ENCODE measurements around the gene APOC1.
A peak's percentile ranks its signal among the peaks of the same experiment; 100 is the strongest.
"Not testable (repeated sequence)": the region's sequence is repeated elsewhere in the genome, so short reads cannot be mapped to it uniquely, and the experiment has no call there.

APOC1 gene

DNA sequence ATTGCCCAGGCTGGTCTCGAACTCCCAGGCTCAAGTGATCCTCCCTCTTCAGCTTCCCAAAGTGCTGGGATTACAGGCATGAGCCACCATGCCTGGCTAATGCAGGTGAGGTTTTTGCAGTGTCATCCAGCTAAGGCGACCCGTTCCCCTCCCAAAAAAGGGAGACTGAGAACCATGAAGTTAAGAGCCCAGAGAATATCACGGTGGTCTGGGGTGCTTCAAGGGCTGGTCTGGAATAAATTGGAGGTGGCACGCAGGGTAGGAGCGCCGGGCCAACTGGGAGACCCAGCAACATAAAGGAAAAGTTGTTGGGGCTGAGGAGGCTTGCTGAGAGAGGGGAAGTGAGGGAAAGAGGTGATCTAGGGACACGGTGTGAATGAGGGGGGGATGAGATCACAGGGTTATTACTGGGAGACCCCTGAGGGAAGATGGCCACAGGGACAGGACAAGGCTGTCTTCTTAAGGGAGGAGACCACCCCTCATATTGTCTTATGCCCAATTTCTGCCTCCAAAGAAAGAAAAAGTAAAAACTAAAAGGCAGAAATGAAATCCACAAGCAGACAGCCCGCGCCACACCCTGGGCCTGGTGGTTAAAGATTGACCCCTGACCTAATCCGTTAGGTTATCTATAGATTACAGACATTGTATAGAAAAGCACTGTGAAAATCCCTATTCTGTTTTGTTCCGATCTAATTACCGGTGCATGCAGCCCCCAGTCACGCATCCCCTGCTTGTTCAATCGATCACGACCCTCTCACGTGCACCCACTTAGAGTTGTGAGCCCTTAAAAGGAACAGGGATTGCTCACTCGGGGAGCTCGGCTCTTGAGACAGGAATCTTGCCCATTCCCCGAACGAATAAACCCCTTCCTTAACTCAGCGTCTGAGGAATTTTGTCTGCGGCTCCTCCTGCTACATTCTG lies 636 bp upstream of the APOC1 start:
- not testable (repeated sequence) for DNase-seq

DNA sequence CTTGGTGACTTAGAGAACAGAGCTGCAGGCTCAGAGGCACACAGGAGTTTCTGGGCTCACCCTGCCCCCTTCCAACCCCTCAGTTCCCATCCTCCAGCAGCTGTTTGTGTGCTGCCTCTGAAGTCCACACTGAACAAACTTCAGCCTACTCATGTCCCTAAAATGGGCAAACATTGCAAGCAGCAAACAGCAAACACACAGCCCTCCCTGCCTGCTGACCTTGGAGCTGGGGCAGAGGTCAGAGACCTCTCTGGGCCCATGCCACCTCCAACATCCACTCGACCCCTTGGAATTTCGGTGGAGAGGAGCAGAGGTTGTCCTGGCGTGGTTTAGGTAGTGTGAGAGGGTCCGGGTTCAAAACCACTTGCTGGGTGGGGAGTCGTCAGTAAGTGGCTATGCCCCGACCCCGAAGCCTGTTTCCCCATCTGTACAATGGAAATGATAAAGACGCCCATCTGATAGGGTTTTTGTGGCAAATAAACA lies 9.9 kb downstream of the APOC1 start:
- no peak for DNase-seq

DNA sequence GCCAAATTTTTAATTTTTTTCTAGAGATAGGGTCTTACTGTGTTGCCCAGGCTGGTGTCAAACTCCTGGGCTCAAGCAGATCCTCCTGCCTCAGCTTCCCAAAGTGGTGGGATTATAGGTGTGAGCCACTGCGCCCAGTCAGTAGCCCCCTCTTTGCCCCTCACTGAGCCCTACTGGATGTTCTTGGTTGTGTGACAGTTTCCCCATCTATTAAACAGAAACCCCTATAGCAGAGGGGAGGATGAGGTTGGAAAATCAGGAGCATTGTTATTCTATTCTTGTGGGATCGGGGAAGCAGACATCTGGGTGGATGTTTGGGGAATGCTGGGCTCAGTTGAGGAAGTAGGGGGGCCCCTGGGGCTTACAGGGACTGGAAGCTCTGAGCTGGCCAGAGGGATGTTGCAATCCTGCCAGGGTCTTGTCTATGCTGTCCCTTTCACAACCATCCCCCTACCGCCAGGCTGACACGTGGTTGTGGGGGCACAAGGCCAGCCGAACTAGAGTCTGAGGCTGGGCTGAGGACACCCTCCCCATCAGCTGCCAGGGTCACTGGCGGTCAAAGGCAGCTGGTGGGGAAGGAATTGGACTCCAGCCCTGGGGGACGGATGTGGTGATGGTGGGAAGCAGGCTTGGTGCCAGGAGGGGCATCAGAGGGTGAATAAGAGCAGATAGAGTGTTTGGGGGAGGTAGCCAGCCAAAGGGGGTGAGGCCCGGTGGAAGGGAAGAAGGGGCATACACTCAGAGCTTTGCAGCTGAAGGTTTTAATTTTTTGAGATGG lies 10.9 kb downstream of the APOC1 start:
- DNase-seq = peak; percentile 86

DNA sequence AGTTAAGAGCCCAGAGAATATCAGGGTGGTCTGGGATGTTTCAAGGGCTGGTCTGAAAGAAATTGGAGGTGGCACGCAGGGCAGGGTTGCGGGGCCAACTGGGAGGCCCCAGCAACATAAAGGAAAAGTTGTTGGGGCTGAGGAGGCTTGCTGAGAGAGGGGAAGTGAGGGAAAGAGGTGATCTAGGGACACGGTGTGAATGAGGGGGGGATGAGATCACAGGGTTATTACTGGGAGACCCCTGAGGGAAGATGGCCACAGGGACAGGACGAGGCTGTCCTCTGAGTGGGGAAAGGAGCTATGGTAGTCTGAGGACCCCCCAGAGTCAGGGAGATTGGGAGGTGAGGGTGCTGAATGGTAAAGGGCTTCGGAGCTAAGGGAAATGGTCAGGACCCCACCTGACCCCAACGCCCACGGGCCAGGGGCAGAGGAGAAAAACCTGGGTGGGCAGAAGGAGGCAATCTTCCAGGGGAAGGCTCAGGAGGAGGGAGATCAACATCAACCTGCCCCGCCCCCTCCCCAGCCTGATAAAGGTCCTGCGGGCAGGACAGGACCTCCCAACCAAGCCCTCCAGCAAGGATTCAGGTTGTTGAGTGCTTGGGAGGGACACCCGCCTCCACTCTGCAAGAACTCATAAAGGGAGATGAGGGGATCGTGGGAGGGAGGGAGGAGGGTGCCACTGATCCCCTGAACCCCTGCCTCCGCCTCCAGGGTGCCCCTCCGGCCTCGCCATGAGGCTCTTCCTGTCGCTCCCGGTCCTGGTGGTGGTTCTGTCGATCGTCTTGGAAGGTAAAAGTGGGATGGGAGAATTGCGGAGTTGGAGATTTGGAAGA lies 12.1 kb downstream of the APOC1 start:
- DNase-seq = not testable (repeated sequence)

DNA sequence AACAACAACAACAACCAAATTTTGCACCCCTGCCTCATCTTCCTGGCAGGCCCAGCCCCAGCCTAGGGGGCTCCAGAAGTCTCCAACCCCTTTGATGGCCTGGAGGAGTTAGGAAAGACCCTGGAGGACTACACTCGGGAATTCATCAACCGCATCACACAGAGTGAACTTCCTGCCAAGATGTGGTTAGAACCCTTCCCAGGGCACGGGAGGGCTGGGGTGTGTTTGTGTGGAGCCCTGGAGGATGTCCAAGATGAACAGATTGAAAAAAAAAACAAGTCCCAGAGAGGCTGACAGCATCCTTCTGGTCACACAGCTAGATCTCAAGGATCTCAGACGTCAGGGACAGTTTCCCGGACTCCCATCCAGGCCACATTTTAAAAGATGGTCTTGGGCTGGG lies 13.3 kb downstream of the APOC1 start:
- no peak for DNase-seq

GRCh38 chr19:44930088-44930487 lies 15.7 kb downstream of the APOC1 start:
- DNase-seq = no peak

DNA sequence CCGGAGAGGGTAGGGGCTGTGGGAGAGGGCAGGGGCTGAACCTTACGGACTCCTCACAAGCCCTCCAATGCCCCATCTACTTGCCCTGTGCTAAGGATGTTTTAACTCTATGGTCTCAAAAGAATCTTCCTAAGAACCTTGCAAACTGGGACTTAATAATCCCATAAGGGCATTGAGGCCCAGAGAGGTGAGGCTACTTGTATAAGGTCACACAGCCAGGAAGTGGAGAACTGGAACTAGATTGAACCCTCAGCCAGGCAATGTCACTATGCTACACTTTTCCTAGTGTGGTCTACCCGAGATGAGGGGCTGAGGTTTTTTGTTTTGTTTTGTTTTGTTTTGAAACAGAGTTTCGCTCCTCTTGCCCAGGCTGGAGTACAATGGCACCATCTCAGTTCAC lies 17.1 kb downstream of the APOC1 start:
- no peak for DNase-seq

DNA sequence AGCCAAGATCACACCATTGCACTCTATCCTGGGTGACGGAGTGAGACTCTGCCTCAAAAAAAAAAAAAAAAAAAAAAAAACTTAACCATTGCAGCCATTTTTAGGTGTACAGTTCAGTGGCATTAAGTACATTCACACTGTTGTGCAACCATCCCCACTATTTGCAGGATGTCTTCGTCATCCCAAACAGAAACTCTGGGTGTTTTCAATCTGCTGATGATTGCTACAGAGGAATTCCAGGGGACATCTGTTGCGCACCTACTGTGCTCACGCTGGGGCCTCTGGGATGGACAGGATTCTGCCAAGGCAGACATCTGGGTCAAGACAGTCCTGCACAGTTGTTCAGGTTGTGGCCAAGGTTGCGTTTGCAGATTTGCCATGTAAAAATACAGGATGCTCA lies 25.3 kb downstream of the APOC1 start:
- DNase-seq = peak; percentile 58

DNA sequence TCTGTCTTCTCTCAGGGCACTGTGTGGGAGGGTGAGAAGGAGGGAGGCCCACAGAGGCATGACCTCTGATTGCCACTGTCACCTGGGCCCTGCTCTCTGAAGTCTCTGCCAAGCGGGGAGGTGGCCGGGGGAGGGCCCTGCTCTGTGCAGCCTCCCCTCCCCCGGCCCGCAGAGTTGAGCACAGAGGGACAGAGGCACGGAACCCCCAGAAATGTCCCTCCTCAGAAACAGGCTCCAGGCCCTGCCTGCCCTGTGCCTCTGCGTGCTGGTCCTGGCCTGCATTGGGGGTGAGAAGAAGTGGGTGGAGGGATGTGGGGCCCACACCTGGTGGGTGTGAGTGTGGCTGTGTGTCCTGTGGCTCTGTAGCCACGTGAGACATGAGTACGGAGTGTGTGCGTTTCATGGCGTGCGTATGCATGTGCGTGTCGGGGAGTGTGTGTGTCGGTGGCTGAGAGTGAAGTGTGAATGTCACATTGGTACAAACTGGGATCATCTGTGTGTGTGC lies 27.7 kb downstream of the APOC1 start, which contains the start of gene APOC4:
Gene APOC4 (plus strand): TSS at position 171 of the 505 bp plus-strand sequence. CDS start 41 bp downstream, at position 212.
- no peak for DNase-seq

DNA sequence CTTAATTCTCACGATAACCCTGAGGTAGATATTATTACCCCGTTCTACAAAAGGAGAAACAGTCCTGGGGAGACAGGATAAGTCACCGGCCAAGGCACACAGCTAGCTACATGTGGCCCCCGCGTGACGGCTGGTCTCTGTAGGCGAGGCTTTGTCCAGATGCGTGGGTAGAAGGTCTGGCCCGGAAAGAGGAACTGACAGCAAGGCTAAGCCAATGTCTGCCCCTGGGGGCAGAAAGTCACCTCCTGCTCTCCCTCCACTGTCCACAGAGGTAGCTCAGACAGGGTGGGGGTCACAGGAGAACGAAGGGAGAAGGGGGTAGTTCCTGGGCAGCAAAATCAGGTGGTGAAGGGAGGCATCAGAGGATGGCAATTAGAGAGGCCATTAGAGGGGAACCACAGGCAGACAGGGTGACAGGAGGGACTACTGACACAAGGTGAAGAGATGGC lies 29.4 kb downstream of the APOC1 start:
- DNase-seq = peak; percentile 95

- DNase-seq = no peak
Measured at GRCh38 chr19:44947041-44947581, 32.7 kb downstream of the APOC1 start.

DNA sequence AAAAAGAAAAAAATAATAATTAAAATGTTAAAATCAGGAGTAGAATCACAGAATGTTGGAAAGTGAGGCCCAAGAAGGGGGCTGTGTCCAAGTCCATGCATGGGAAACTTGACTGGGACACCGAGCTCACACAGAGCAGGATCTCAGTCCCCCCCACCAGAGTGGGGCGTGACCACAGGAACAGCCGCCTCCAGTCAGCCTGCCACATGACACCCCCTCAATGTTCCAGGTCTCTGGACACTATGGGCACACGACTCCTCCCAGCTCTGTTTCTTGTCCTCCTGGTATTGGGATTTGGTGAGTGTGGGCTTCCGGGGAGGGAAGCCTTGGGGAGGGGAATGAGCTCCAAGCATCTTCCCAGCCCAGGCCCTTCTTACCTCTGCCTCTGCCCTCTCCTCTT lies 33.8 kb downstream of the APOC1 start:
- no peak for DNase-seq

- DNase-seq = no peak
Measured at GRCh38 chr19:44948763-44949374, 34.5 kb downstream of the APOC1 start.

GRCh38 chr19:44949550-44949949 lies 35.1 kb downstream of the APOC1 start:
- no peak for DNase-seq

DNA sequence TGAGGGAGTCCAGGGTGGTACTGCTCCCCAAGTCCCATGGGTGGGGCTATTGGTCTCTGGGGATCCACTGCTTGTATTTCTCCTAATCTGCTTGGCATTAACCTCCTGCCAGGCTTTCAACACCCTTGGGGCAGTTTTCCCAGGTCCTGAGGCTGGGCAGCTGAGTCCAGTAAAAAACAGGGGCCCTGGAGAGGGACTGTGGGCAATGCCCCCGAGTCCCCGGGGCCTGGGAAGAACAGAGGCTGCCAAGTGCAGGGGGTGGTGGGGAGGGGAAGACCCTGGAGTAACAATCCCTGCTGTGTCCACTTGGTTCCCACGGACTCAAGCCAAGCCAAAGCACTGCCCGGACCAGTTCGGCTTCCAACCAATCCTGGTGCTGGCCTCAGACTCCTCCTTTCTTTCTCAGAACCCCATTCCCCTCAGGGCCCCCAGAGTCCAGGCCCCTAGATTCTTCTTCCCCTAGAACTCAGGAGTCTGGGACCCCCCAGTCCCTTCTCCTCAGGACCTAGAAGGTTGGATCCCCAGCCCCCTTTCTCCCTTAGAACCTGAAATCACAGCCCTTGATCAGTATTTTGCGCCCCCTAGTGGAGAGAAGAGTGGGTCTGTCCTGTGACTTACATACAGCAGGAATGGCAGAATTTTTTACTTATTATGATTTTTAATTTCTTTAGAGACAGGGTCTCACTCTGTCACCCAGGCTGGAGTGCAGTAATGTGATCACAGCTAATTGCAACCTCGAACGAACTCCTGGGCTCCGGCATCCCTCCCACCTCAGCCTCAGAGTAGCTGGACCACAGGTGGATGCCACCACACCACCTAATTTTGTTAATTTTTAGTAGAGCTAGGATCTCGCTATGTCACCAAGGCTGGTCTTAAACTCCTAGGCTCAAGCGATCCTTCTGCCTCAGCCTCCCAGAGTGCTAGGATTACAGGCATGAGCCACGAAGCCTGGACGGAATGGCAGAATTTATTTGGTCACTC lies 37.1 kb downstream of the APOC1 start:
- DNase-seq = peak; percentile 90

DNA sequence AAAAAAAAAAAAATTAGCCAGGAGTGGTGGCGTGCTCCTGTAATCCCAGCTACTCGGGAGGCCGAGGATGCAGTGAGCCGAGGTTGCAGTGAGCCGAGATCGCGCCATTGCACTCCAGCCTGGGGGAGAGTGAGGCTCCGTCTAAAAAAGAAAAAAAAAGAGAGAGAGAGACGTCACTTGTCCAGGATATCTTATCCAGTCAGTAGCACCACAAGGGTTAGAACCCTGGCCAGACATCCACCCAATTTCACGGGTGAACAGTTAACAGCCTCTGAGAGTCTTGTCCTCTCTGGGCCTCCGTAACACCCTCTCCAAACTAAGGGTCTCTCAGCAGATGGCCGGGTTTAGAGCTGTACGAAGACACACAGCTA lies 39.9 kb downstream of the APOC1 start:
- DNase-seq = no peak

- peak; percentile 99 for DNase-seq
Measured at GRCh38 chr19:44954649-44955504, 40.5 kb downstream of the APOC1 start, which contains the start of gene CLPTM1. Gene CLPTM1, plus strand, starts transcription at chr19:44955380. Its CDS starts 16 bp downstream, at chr19:44955396.

- DNase-seq = peak; percentile 11
Measured at GRCh38 chr19:44955505-44956439, 41.4 kb downstream of the APOC1 start.
